Measurements from ENCODE around the gene IBA57.
"Not testable (repeated sequence)": the region's sequence is repeated elsewhere in the genome, so short reads cannot be mapped to it uniquely, and the experiment has no call there.

IBA57 gene

GRCh38 chr1:228182296-228183030, 16.9 kb downstream of the IBA57 start:
- no peak for DNase-seq

GRCh38 chr1:228184152-228184551, 18.5 kb downstream of the IBA57 start:
- H3K27ac Mint-ChIP-seq = no peak overlapping the region
- ATAC-seq (no peak), DNase-seq (no peak)
- peaks cover 14% of the 10 kb centered on the region for H3K4me1 Mint-ChIP-seq
- no peak overlapping the region for H3K4me3 Mint-ChIP-seq
- no peaks in the 10 kb centered on the region for H3K27me3 Mint-ChIP-seq
- no peaks in the 10 kb centered on the region for H3K9me3 Mint-ChIP-seq

More at GRCh38 chr1:228182296-228183030, 16.9 kb downstream of the IBA57 start:
- Mint-ChIP-seq H3K27me3 (no peaks in the 10 kb centered on the region), H3K27ac (no peak overlapping the region), H3K4me1 (peaks cover 9% of the 10 kb centered on the region), H3K4me3 (no peak overlapping the region), H3K9me3 (no peaks in the 10 kb centered on the region)
- ATAC-seq = peak; percentile 74

- H3K27ac Mint-ChIP-seq = no peak overlapping the region
Observed at GRCh38 chr1:228185641-228185965, 20.0 kb downstream of the IBA57 start.

GRCh38 chr1:228188249-228188648, 22.6 kb downstream of the IBA57 start:
- DNase-seq = not testable (repeated sequence)

More at GRCh38 chr1:228185641-228185965, 20.0 kb downstream of the IBA57 start:
- Mint-ChIP-seq H3K27me3 (no peaks in the 10 kb centered on the region), H3K4me1 (peaks cover 20% of the 10 kb centered on the region), H3K9me3 (no peaks in the 10 kb centered on the region), H3K4me3 (no peak overlapping the region)
- no peak for DNase-seq
- ATAC-seq = peak; percentile 33

GRCh38 chr1:228190182-228190581, 24.6 kb downstream of the IBA57 start:
- Mint-ChIP-seq H3K4me1 (peaks cover 20% of the 10 kb centered on the region), H3K4me3 (no peak overlapping the region), H3K27me3 (no peaks in the 10 kb centered on the region), H3K27ac (no peak overlapping the region), H3K9me3 (no peaks in the 10 kb centered on the region)
- ATAC-seq (no peak), DNase-seq (no peak)

More at GRCh38 chr1:228188249-228188648, 22.6 kb downstream of the IBA57 start:
- not testable (repeated sequence) for H3K27ac Mint-ChIP-seq, H3K9me3 Mint-ChIP-seq, H3K4me3 Mint-ChIP-seq, H3K27me3 Mint-ChIP-seq, ATAC-seq
- H3K4me1 Mint-ChIP-seq = peaks cover 20% of the 10 kb centered on the region

GRCh38 chr1:228190778-228191177, 25.2 kb downstream of the IBA57 start:
- Mint-ChIP-seq H3K27ac (no peak overlapping the region), H3K27me3 (no peaks in the 10 kb centered on the region), H3K4me1 (peaks cover 15% of the 10 kb centered on the region), H3K9me3 (no peaks in the 10 kb centered on the region), H3K4me3 (no peak overlapping the region)
- DNase-seq = no peak
- no peak for ATAC-seq

- Mint-ChIP-seq H3K4me1 (peaks cover 4% of the 10 kb centered on the region), H3K27ac (no peak overlapping the region), H3K9me3 (peaks cover 10 to 12% of the 10 kb centered on the region in 2 donors), H3K4me3 (no peak overlapping the region), H3K27me3 (no peaks in the 10 kb centered on the region)
- DNase-seq (no peak), ATAC-seq (no peak)
Observed at GRCh38 chr1:228194436-228194835, 28.8 kb downstream of the IBA57 start.

GRCh38 chr1:228194921-228195812, 29.6 kb downstream of the IBA57 start:
- Mint-ChIP-seq H3K4me3 (no peak overlapping the region), H3K27ac (no peak overlapping the region), H3K4me1 (no peaks in the 10 kb centered on the region), H3K27me3 (no peaks in the 10 kb centered on the region), H3K9me3 (peaks cover 14 to 17% of the 10 kb centered on the region in 2 donors)
- no peak for DNase-seq
- no peak for ATAC-seq

- H3K27ac Mint-ChIP-seq = no peak overlapping the region
- H3K4me1 Mint-ChIP-seq = no peaks in the 10 kb centered on the region
- ATAC-seq (no peak), DNase-seq (no peak)
- no peak overlapping the region for H3K4me3 Mint-ChIP-seq
- H3K9me3 Mint-ChIP-seq = peaks cover 14 to 23% of the 10 kb centered on the region in 2 donors
- no peaks in the 10 kb centered on the region for H3K27me3 Mint-ChIP-seq
Observed at GRCh38 chr1:228197555-228198147, 32.0 kb downstream of the IBA57 start.

GRCh38 chr1:228198977-228199590, 33.5 kb downstream of the IBA57 start:
- Mint-ChIP-seq H3K27me3 (no peaks in the 10 kb centered on the region), H3K9me3 (peaks cover 14 to 23% of the 10 kb centered on the region in 2 donors), H3K4me3 (no peak overlapping the region), H3K27ac (no peak overlapping the region), H3K4me1 (no peaks in the 10 kb centered on the region)
- ATAC-seq (no peak), DNase-seq (no peak)

- peaks cover 5% of the 10 kb centered on the region for H3K4me1 Mint-ChIP-seq
- H3K9me3 Mint-ChIP-seq = peaks cover 0 to 8% of the 10 kb centered on the region in 2 donors
- H3K27me3 Mint-ChIP-seq = peaks cover 32% of the 10 kb centered on the region
- H3K27ac Mint-ChIP-seq = no peak overlapping the region
- ATAC-seq = no peak
- no peak overlapping the region for H3K4me3 Mint-ChIP-seq
- no peak for DNase-seq
Observed at GRCh38 chr1:228204958-228205357, 39.4 kb downstream of the IBA57 start.

GRCh38 chr1:228205526-228206436, 40.2 kb downstream of the IBA57 start:
- no peak for ATAC-seq
- no peaks in the 10 kb centered on the region for H3K9me3 Mint-ChIP-seq
- DNase-seq = no peak
- H3K4me3 Mint-ChIP-seq = no peak overlapping the region
- H3K27me3 Mint-ChIP-seq = peaks cover 32% of the 10 kb centered on the region
- peak overlapping the region in 1 of 2 donors; percentile 79 for H3K27ac Mint-ChIP-seq
- H3K4me1 Mint-ChIP-seq = peaks cover 5% of the 10 kb centered on the region

GRCh38 chr1:228206582-228207351, 41.2 kb downstream of the IBA57 start:
- peak in 1 of 2 donors; percentile 7 for DNase-seq
- peak; percentile 27 for ATAC-seq
- Mint-ChIP-seq H3K4me3 (no peak overlapping the region), H3K4me1 (peaks cover 5% of the 10 kb centered on the region), H3K27me3 (peaks cover 32% of the 10 kb centered on the region), H3K9me3 (no peaks in the 10 kb centered on the region), H3K27ac (no peak overlapping the region)

GRCh38 chr1:228207381-228207810, 41.8 kb downstream of the IBA57 start:
- peak overlapping the region in 1 of 2 donors; percentile 57 for H3K27ac Mint-ChIP-seq
- H3K4me3 Mint-ChIP-seq = no peak overlapping the region
- no peaks in the 10 kb centered on the region for H3K9me3 Mint-ChIP-seq
- peak; percentile 1 for ATAC-seq
- H3K27me3 Mint-ChIP-seq = peaks cover 32% of the 10 kb centered on the region
- peaks cover 5% of the 10 kb centered on the region for H3K4me1 Mint-ChIP-seq
- peak in 1 of 2 donors; percentile 8 for DNase-seq
